ENCODE measurements around the gene METTL8. TPM values are rescaled to one million over a fixed set of nuclear protein-coding genes. Genes with fewer than 3 reads are reported as not detected.

METTL8 gene
- total and polyA plus RNA-seq, 3 donors from 2014 or later, result 21.7 to 34.3 (median 24.3) TPM

GRCh38 chr2:171478345-171478744, 44.6 kb upstream of the METTL8 start:
- H3K4me3 ChIP-seq, result no peak overlapping the region
- H3K27ac ChIP-seq, result no peak overlapping the region
- 70 to 84% methylated on average over 1 of the region's 1 CpG for WGBS, 2 donors
- H3K4me1 ChIP-seq, result no peaks in the 10 kb centered on the region
- intact Hi-C loops (cut with DNase I; ENCODE audit: low total_unique reads), result no loop called here
- no peaks in the 10 kb centered on the region for H3K27me3 ChIP-seq
- TF ChIP-seq CTCF (IDR thresholded peaks at IDR 0.05) (no peak), POLR2A (IDR thresholded peaks at IDR 0.05) (no peak)
- H3K36me3 ChIP-seq (ENCODE audit: low read depth, missing control alignments), result no peaks in the 10 kb centered on the region
- DNase-seq, result no peak
- H3K9me3 ChIP-seq, result no peaks in the 10 kb centered on the region

- TF ChIP-seq POLR2A (IDR thresholded peaks at IDR 0.05) (no peak), CTCF (IDR thresholded peaks at IDR 0.05) (no peak)
- Histone ChIP-seq H3K36me3 (ENCODE audit: low read depth, missing control alignments) (no peaks in the 10 kb centered on the region), H3K27me3 (no peaks in the 10 kb centered on the region), H3K4me1 (no peaks in the 10 kb centered on the region), H3K9me3 (no peaks in the 10 kb centered on the region), H3K4me3 (no peak overlapping the region), H3K27ac (no peak overlapping the region)
- DNase-seq, result no peak
- 78 to 85% methylated on average over 1 of the region's 1 CpG for WGBS, 2 donors
- intact Hi-C loops (cut with DNase I; ENCODE audit: low total_unique reads), result no loop called here
Measured at GRCh38 chr2:171475979-171476378, 42.2 kb upstream of the METTL8 start.

DNA sequence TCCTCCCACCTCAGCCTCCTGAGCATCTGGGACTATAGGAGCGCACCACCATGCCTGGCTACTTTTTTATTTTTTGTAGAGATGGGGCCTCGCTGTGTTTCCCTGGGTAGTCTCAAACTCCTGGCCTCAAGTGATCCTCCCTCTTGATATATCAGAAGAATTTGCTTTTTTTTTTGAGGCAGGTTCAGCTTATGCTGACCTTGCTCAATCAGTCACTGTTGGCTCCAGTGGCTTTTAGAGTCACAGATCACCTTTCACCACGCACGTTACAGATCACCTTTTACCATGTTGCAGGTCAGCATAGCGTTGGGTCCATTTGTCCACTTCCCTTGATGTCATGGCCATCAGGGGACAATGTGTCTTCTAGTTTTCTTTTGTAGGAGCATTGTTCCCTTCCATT, 36.3 kb upstream of the METTL8 start:
- 91 to 93% methylated on average over 5 of the region's 5 CpGs for WGBS, 2 donors
- no peak overlapping the region for H3K4me3 ChIP-seq
- TF ChIP-seq CTCF (IDR thresholded peaks at IDR 0.05) (no peak), POLR2A (IDR thresholded peaks at IDR 0.05) (no peak)
- no peaks in the 10 kb centered on the region for H3K36me3 ChIP-seq (ENCODE audit: low read depth, missing control alignments)
- no peak for DNase-seq
- no peaks in the 10 kb centered on the region for H3K27me3 ChIP-seq
- H3K4me1 ChIP-seq, result no peaks in the 10 kb centered on the region
- intact Hi-C loops (cut with DNase I; ENCODE audit: low total_unique reads), result no loop called here
- no peak overlapping the region for H3K27ac ChIP-seq
- H3K9me3 ChIP-seq, result no peaks in the 10 kb centered on the region

- no peak overlapping the region for H3K27ac ChIP-seq
- TF ChIP-seq CTCF (IDR thresholded peaks at IDR 0.05), result no peak
- no peak for TF ChIP-seq POLR2A (IDR thresholded peaks at IDR 0.05)
Measured at GRCh38 chr2:171469176-171469575, 35.4 kb upstream of the METTL8 start.

DNA sequence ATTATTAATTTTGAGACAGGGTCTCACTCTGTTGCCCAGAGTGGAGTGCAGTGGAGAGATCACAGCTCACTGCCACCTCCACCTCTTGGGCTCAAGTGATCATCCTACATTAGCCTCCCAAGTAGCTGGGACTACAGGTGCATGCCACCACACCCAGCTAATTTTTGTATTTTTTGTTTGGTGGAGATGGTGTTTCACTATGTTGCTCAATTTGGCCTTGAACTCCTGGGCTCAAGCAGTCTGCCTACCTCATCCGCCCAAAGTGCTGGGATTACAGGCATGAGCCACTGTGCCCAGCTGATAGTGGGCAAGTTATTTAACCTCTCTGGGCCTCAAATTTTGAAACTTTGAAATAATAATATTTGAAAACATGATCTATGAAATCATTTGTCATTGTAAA, 26.7 kb upstream of the METTL8 start:
- no peaks in the 10 kb centered on the region for H3K27me3 ChIP-seq
- H3K4me3 ChIP-seq, result no peak overlapping the region
- no peaks in the 10 kb centered on the region for H3K9me3 ChIP-seq
- no peak overlapping the region for H3K27ac ChIP-seq
- TF ChIP-seq CTCF (IDR thresholded peaks at IDR 0.05) (no peak), POLR2A (IDR thresholded peaks at IDR 0.05) (no peak)
- intact Hi-C loops (cut with DNase I; ENCODE audit: low total_unique reads), result no loop called here
- DNase-seq, result no peak
- H3K4me1 ChIP-seq, result no peaks in the 10 kb centered on the region
- 66 to 92% methylated on average over 1 of the region's 1 CpG for WGBS, 2 donors
- H3K36me3 ChIP-seq (ENCODE audit: low read depth, missing control alignments), result no peaks in the 10 kb centered on the region

More at GRCh38 chr2:171469176-171469575, 35.4 kb upstream of the METTL8 start:
- H3K36me3 ChIP-seq (ENCODE audit: low read depth, missing control alignments), result no peaks in the 10 kb centered on the region
- H3K4me1 ChIP-seq, result no peaks in the 10 kb centered on the region
- no peaks in the 10 kb centered on the region for H3K27me3 ChIP-seq
- 91 to 95% methylated on average over 4 of the region's 4 CpGs for WGBS, 2 donors
- H3K4me3 ChIP-seq, result no peak overlapping the region
- no peak for DNase-seq
- no peaks in the 10 kb centered on the region for H3K9me3 ChIP-seq
- intact Hi-C loops (cut with DNase I; ENCODE audit: low total_unique reads), result no loop called here
